HFFc6 (cell line): ENCODE data around the gene DCAF8. TPM values are rescaled to one million over a fixed set of nuclear protein-coding genes. Genes with fewer than 3 reads are reported as not detected.

Experiments
- DNase-seq: peaks from one replicate; pipeline ENCODE4 v3.0.0-alpha.2; 2018
- H3K27ac Mint-ChIP-seq: 2 replicates; pipeline ENCODE4 v1.8.0; 2020; ENCODE audit warnings: mild to moderate bottlenecking, mixed read lengths
- H3K27me3 Mint-ChIP-seq: 2 replicates; pipeline ENCODE4 v1.8.0; 2021; ENCODE audit warnings: mild to moderate bottlenecking, moderate library complexity, mixed read lengths; ENCODE audit not compliant: insufficient read depth
- H3K36me3 Mint-ChIP-seq: 2 replicates; pipeline ENCODE4 v1.8.0; 2021; ENCODE audit warnings: low read depth, mixed read lengths
- H3K4me1 Mint-ChIP-seq: 2 replicates; pipeline ENCODE4 v1.8.0; 2020; ENCODE audit warnings: low read depth, mixed read lengths
- H3K4me3 Mint-ChIP-seq: 2 replicates; pipeline ENCODE4 v1.8.0; 2020; ENCODE audit warnings: mild to moderate bottlenecking, moderate library complexity, mixed read lengths
- H3K9me3 Mint-ChIP-seq: 2 replicates; pipeline ENCODE4 v1.8.0; 2020; ENCODE audit warnings: mild to moderate bottlenecking, mixed read lengths
- CTCF ChIP-seq: fragments of 200-600 bp; sonication (generic); IDR thresholded peaks from 2 replicates; pipeline ENCODE4 v1.5.0; 2021; ENCODE audit warnings: antibody characterized with exemption, mild to moderate bottlenecking
- total RNA-seq, 6 experiments: library from RNA; stranded (reverse); fragmentation: NEBNext Ultra II Directional; extraction: Animal tissue kit (Norgen Biotek cat#: 25700); gene quantifications; 2 replicates in 1 of 6; 3 replicates in 5 of 6; pipeline ENCODE4 v1.2.3, GENCODE V29; 2021

Gene DCAF8
- total RNA-seq, 6 experiments from 2014 or later: 65.9 to 73.0 (median 70.1) TPM

DNA sequence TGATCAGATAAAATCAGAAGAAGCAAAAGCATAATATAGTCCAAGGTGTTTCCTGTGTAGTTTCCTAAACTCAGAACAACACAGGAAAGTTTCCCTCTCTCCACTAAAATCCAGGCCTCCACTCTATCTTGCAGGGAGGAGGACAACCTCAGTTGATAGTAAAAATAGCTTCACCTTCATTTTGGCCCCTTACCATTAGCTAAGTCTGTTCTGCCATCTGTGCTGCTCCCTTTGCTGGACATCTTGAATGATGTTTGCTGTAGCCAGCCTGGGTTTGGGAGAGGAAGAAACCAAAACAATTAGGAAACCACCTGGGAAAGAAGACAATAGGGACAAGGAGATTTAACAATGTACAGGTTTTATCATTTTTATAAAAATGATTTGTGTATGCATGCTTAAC lies 18.6 kb downstream of the DCAF8 start:
- Mint-ChIP-seq H3K27me3 (no peaks in the 10 kb centered on the region; the same call in 1 of the 2 replicates), H3K27ac (no peak overlapping the region; the same call in 1 of the 2 replicates), H3K9me3 (no peaks in the 10 kb centered on the region), H3K36me3 (peaks cover 5% of the 10 kb centered on the region), H3K4me3 (no peak overlapping the region), H3K4me1 (peaks cover 4% of the 10 kb centered on the region)
- DNase-seq: no peak
- TF ChIP-seq CTCF: no peak

DNA sequence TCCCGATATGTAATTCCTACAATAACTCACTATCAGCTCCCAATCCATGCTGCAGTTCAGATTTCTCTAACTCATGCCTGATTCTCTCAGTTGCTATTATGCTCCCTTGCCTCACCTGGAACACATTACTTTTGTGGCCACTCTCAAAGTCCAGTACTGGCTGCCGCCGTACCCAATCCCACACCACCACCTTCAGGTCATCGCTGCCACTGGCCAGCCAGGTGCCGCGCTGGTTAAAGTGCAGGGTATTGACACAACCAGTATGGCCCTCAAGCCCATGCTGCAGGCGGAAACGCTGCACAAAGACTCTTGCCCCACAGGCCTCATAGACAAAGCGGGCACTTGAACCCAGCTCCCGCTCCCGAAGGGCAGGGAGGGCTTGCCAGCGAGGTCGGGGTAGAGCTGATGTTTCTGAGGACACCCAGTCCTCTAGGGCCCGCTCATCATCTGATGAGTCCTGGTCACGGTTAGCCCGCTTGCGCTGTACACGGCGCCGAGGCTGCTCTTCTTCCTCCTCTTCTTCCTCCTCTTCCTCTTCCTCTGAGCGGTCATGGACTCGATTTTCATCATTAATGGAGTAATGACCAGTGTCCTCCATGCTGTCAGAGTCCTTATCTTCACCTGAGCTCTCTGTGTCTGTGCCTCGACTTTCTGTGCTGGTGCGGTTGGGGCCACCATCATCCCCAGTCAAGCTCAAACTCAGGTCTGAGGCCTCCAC lies 22.6 kb downstream of the DCAF8 start:
- Mint-ChIP-seq H3K9me3 (no peaks in the 10 kb centered on the region), H3K4me1 (no peaks in the 10 kb centered on the region), H3K4me3 (no peak overlapping the region), H3K27me3 (no peaks in the 10 kb centered on the region; the same call in 1 of the 2 replicates), H3K36me3 (peaks cover 12% of the 10 kb centered on the region), H3K27ac (no peak overlapping the region)
- no peak for DNase-seq
- no peak for TF ChIP-seq CTCF

DNA sequence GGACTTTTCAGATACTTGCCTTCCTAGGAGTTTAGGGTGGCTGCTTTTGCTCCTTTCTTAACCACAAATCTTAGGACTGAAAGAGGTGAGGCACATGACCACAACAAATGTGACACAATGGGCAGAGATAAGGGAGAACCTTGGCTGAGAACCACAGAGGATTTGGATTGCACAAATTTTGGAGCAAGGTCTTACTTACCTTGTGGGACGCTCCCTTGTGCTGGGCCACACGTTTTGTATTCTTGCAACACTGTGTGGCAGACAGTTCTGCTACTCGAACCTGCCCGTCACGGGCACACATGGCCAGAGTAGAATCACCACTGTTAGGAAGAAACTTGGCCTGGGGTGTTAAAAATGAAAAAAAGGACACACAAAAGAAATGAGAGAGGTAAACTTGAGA lies 23.9 kb downstream of the DCAF8 start:
- no peak for TF ChIP-seq CTCF
- H3K4me1 Mint-ChIP-seq: no peaks in the 10 kb centered on the region
- H3K27ac Mint-ChIP-seq: no peak overlapping the region
- no peaks in the 10 kb centered on the region for H3K27me3 Mint-ChIP-seq
- peaks cover 12% of the 10 kb centered on the region for H3K36me3 Mint-ChIP-seq
- no peaks in the 10 kb centered on the region for H3K9me3 Mint-ChIP-seq
- H3K4me3 Mint-ChIP-seq: no peak overlapping the region
- no peak for DNase-seq

DNA sequence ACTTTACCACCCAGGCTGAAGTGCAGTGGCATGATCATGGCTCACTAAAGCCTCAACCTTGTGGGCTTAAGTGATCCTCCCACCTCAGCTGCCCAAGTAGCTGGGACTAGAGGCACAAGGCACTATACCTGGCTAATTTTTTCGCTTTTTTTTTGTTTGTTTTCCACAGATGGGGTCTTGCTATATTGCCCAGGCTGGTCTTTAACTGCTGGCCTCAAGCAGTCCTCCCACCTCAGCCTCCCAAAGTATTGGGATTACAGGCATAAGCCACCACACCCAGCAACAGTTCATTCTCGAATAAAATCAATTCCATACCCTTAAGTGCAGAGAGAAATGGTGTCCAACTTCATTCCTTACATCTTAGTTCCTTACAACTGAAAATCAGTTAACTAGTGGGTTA lies 24.8 kb downstream of the DCAF8 start:
- no peak for DNase-seq
- no peaks in the 10 kb centered on the region for H3K27me3 Mint-ChIP-seq
- no peak overlapping the region for H3K4me3 Mint-ChIP-seq
- H3K27ac Mint-ChIP-seq: no peak overlapping the region
- H3K36me3 Mint-ChIP-seq: peaks cover 12% of the 10 kb centered on the region
- no peaks in the 10 kb centered on the region for H3K9me3 Mint-ChIP-seq
- no peaks in the 10 kb centered on the region for H3K4me1 Mint-ChIP-seq
- no peak for TF ChIP-seq CTCF

DNA sequence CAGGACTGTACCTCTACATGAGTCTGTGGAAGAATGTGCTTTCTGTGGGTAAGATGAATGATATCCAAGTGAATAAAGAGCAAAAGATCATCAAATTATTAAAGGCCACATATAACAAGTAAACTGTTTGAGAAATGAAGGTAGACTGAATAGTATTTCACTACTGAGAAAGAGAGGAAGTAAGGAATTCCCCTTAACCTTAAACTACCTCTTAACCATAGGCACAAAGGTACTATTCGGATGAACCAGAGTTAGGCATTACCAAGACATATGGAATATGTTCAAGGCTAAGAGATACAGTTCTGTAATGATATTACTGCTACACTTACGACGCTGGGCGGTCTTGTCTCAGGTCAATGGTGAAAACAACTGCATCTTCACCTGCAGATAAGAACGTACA lies 25.5 kb downstream of the DCAF8 start:
- H3K9me3 Mint-ChIP-seq: no peaks in the 10 kb centered on the region
- no peaks in the 10 kb centered on the region for H3K27me3 Mint-ChIP-seq

More for the DNA sequence above, 25.5 kb downstream of the DCAF8 start:
- peaks cover 12% of the 10 kb centered on the region for H3K36me3 Mint-ChIP-seq
- H3K4me3 Mint-ChIP-seq: no peak overlapping the region
- no peak for TF ChIP-seq CTCF
- H3K27ac Mint-ChIP-seq: no peak overlapping the region
- DNase-seq: no peak
- H3K4me1 Mint-ChIP-seq: no peaks in the 10 kb centered on the region
